ENCODE results near the gene RRAS2.

The RRAS2 gene

GRCh38 chr11:14336507-14337503 is 22.2 kb downstream of the RRAS2 start:
- DNase-seq (ENCODE audit: low read depth in 2 of 2): no peak

GRCh38 chr11:14335712-14336111 is 23.3 kb downstream of the RRAS2 start:
- no peak for DNase-seq (ENCODE audit: low read depth in 2 of 2)

- DNase-seq (ENCODE audit: low read depth in 2 of 2): no peak
These were observed 24.1 kb downstream of the RRAS2 start for GRCh38 chr11:14334893-14335292.

- no peak for DNase-seq (ENCODE audit: low read depth in 2 of 2)
These were observed 24.8 kb downstream of the RRAS2 start for GRCh38 chr11:14334192-14334591.

- DNase-seq (ENCODE audit: low read depth in 2 of 2): no peak
These were observed 27.4 kb downstream of the RRAS2 start for GRCh38 chr11:14331476-14332136.

- no peak for DNase-seq (ENCODE audit: low read depth in 2 of 2)
These were observed 28.1 kb downstream of the RRAS2 start for GRCh38 chr11:14330881-14331280.

- DNase-seq (ENCODE audit: low read depth in 2 of 2): no peak
These were observed 29.3 kb downstream of the RRAS2 start for GRCh38 chr11:14329702-14330101.

- no peak for DNase-seq (ENCODE audit: low read depth in 2 of 2)
These were observed 31.9 kb downstream of the RRAS2 start for GRCh38 chr11:14327116-14327515.

GRCh38 chr11:14323118-14323676 is 35.8 kb downstream of the RRAS2 start:
- DNase-seq (ENCODE audit: low read depth in 2 of 2): no peak

- DNase-seq (ENCODE audit: low read depth in 2 of 2): no peak
These were observed 36.5 kb downstream of the RRAS2 start for GRCh38 chr11:14322510-14322909.

GRCh38 chr11:14320020-14320419 is 39.0 kb downstream of the RRAS2 start:
- DNase-seq (ENCODE audit: low read depth in 2 of 2): peak in 1 of 2 donors; percentile 19

- DNase-seq (ENCODE audit: low read depth in 2 of 2): no peak
These were observed 40.4 kb downstream of the RRAS2 start for GRCh38 chr11:14318581-14318981.

GRCh38 chr11:14317659-14318325 is 41.2 kb downstream of the RRAS2 start:
- DNase-seq (ENCODE audit: low read depth in 2 of 2): no peak

GRCh38 chr11:14315130-14315529 is 43.9 kb downstream of the RRAS2 start:
- no peak for DNase-seq (ENCODE audit: low read depth in 2 of 2)

- no peak for DNase-seq (ENCODE audit: low read depth in 2 of 2)
These were observed 44.9 kb downstream of the RRAS2 start for GRCh38 chr11:14314127-14314526.

GRCh38 chr11:14312736-14313438 is 46.1 kb downstream of the RRAS2 start:
- no peak for DNase-seq (ENCODE audit: low read depth in 2 of 2)

GRCh38 chr11:14310679-14311078 is 48.3 kb downstream of the RRAS2 start:
- DNase-seq (ENCODE audit: low read depth in 2 of 2): no peak

GRCh38 chr11:14309425-14310192 is 49.4 kb downstream of the RRAS2 start:
- DNase-seq (ENCODE audit: low read depth in 2 of 2): no peak

GRCh38 chr11:14308897-14309387 is 50.0 kb downstream of the RRAS2 start:
- DNase-seq (ENCODE audit: low read depth in 2 of 2): no peak

- no peak for DNase-seq (ENCODE audit: low read depth in 2 of 2)
These were observed 50.7 kb downstream of the RRAS2 start for GRCh38 chr11:14308114-14308896.

Measured in stimulated activated CD8-positive, alpha-beta memory T cell treated with anti-CD3 and anti-CD28 coated beads, Interleukin-7, amount 100 ng/mL, for 4 hours (primary cell).